Thyroid gland (tissue), 4 donors: ENCODE data around the gene C11orf65.

ENCODE experiments used
- CTCF ChIP-seq, 6 experiments: fragments of 200-600 bp in 3 of 6; fragments of 450-650 bp in 3 of 6; sonication (generic) in 3 of 6; IDR thresholded peaks; one replicate each; pipeline ENCODE4 v1.5.1; 2016 to 2019; ENCODE audit warnings: antibody characterized with exemption in 6 of 6, mild to moderate bottlenecking in 2 of 6, inconsistent platforms in 1 of 6, moderate library complexity in 1 of 6
- POLR2A ChIP-seq, 2 donors: fragments of 450-650 bp; IDR thresholded peaks; one replicate each; pipeline ENCODE4 v1.6.1; 2017; ENCODE audit warnings: antibody characterized with exemption in 2 of 2, mild to moderate bottlenecking in 2 of 2, moderate library complexity in 1 of 2

- TF ChIP-seq CTCF (IDR thresholded peaks at IDR 0.05) (no peak), POLR2A (IDR thresholded peaks at IDR 0.05) (no peak)
Measured at GRCh38 chr11:108491936-108492335, 24.6 kb upstream of the C11orf65 start.
